Endothelial cell of umbilical vein (primary cell): ENCODE results near the gene SLC46A3. TPM values are rescaled to one million over a fixed set of nuclear protein-coding genes. Genes with fewer than 3 reads are reported as not detected.

ENCODE experiments used
- BruUV-seq: library from RNA; stranded (reverse); fragments of 400-500 nt; replicated peaks from 2 replicates; lab custom pipeline; 2021; lab: Mats Ljungman, UMichigan
- CTCF ChIA-PET: fragments of 300-600, 350-600 bp; sonication (Branson Sonifier 250); formaldehyde crosslinking; loops from one replicate; lab custom pipeline; 2021; ENCODE audit warnings: antibody characterized with exemption, inconsistent platforms; lab: Charles Lee
- POLR2A ChIA-PET: fragments of 300-600, 350-600 bp; sonication (Branson Sonifier 250); formaldehyde crosslinking; loops from one replicate; lab custom pipeline; 2021; ENCODE audit warnings: antibody characterized with exemption, inconsistent platforms; lab: Charles Lee
- DNase-seq: peaks from one replicate; pipeline ENCODE4 v3.0.0-alpha.2; 2011; ENCODE audit warnings: low read depth, low spot score
- FAIRE-seq: peaks from 2 replicates; lab custom pipeline; 2011; peaks lifted over from hg19 to GRCh38; lab: Jason Lieb, UNC
- H2AFZ ChIP-seq: 2 replicates; pipeline ENCODE4 v1.6.0; 2012; ENCODE audit warnings: low read depth, low read length, control low read depth, inconsistent platforms
- H3K27ac ChIP-seq: 2 replicates; pipeline ENCODE4 v1.5.1; 2011; ENCODE audit warnings: low read depth, mild to moderate bottlenecking, control low read depth, low read length, moderate library complexity; ENCODE audit not compliant: insufficient read depth
- H3K27me3 ChIP-seq, 2 experiments: 2 replicates each; pipeline versions ENCODE4 v1.6.0 to v1.6.1; 2011; ENCODE audit warnings: low read length in 2 of 2, mixed read lengths in 1 of 2; ENCODE audit not compliant: control insufficient read depth in 2 of 2, insufficient read depth in 2 of 2
- H3K36me3 ChIP-seq, 2 experiments: 2 replicates in 1 of 2; 3 replicates in 1 of 2; pipeline ENCODE4 v1.5.1; 2011; ENCODE audit warnings: low read length in 2 of 2, mild to moderate bottlenecking in 1 of 2, moderate library complexity in 1 of 2; ENCODE audit not compliant: control insufficient read depth in 2 of 2, insufficient read depth in 2 of 2; ENCODE audit errors: extremely low read depth in 1 of 2
- H3K4me1 ChIP-seq: 3 replicates; pipeline ENCODE4 v1.5.1; 2011; ENCODE audit warnings: mild to moderate bottlenecking, low read length; ENCODE audit not compliant: control insufficient read depth, insufficient read depth; ENCODE audit errors: extremely low read depth
- H3K4me2 ChIP-seq: 2 replicates; pipeline ENCODE4 v1.6.1; 2011; ENCODE audit warnings: low read length, control low read depth, mixed read lengths; ENCODE audit not compliant: insufficient read depth
- H3K4me3 ChIP-seq, 3 experiments: fragments of 200-600 bp in 1 of 3; sonication (generic), shearing (Covaris generic) in 1 of 3; replicated peaks in 1 of 3; 2 replicates each; pipeline ENCODE4 v1.5.1; 2011 to 2016; ENCODE audit warnings: control low read depth in 3 of 3, low read length in 3 of 3, mild to moderate bottlenecking in 2 of 3, inconsistent platforms in 1 of 3, low read depth in 1 of 3, moderate library complexity in 1 of 3; ENCODE audit not compliant: insufficient read depth in 1 of 3
- H3K79me2 ChIP-seq: 2 replicates; pipeline ENCODE4 v1.6.0; 2012; ENCODE audit warnings: low read length, inconsistent platforms; ENCODE audit not compliant: control insufficient read depth, insufficient read depth
- H3K9ac ChIP-seq: replicated peaks from 2 replicates; pipeline ENCODE3; 2011; ENCODE audit warnings: low read length, control low read depth; ENCODE audit not compliant: insufficient read depth; ENCODE audit errors: extremely low read depth
- H3K9me1 ChIP-seq: replicated peaks from 3 replicates; pipeline ENCODE4 v1.6.0; 2011; ENCODE audit warnings: mild to moderate bottlenecking, low read length; ENCODE audit not compliant: control insufficient read depth, insufficient read depth; ENCODE audit errors: extremely low read depth
- H3K9me3 ChIP-seq: replicated peaks from 2 replicates; pipeline ENCODE4 v1.5.1; 2012; ENCODE audit warnings: low read length, inconsistent platforms; ENCODE audit not compliant: control insufficient read depth, insufficient read depth
- H4K20me1 ChIP-seq: replicated peaks from 2 replicates; pipeline ENCODE3; 2011; ENCODE audit warnings: mild to moderate bottlenecking, low read length; ENCODE audit not compliant: control insufficient read depth, insufficient read depth; ENCODE audit errors: extremely low read depth
- EZH2 ChIP-seq: IDR thresholded peaks from 2 replicates; pipeline ENCODE4 v1.6.1; 2012; ENCODE audit warnings: borderline replicate concordance, low read depth, mild to moderate bottlenecking, moderate library complexity, low read length, inconsistent platforms; ENCODE audit not compliant: severe bottlenecking
- FOS ChIP-seq: IDR thresholded peaks from 2 replicates; pipeline ENCODE4 v1.6.1; 2011; ENCODE audit warnings: mild to moderate bottlenecking, low read length, moderate library complexity, borderline replicate concordance; ENCODE audit not compliant: insufficient read depth
- GATA2 ChIP-seq: IDR thresholded peaks from 2 replicates; pipeline ENCODE4 v1.7.0; 2011; ENCODE audit warnings: low read depth, mild to moderate bottlenecking, moderate library complexity, mixed read lengths, low read length; ENCODE audit not compliant: insufficient read length, insufficient read depth
- JUN ChIP-seq: IDR thresholded peaks from 2 replicates; pipeline ENCODE4 v1.6.1; 2011; ENCODE audit warnings: borderline replicate concordance, low read depth; ENCODE audit not compliant: insufficient read length, insufficient read depth
- MYC ChIP-seq: IDR thresholded peaks from one replicate; pipeline ENCODE4 v1.6.1; 2011; ENCODE audit warnings: mild to moderate bottlenecking, low read depth, low read length
- POLR2A ChIP-seq: IDR thresholded peaks from 2 replicates; pipeline ENCODE4 v1.6.1; 2012; ENCODE audit warnings: low read depth, mild to moderate bottlenecking, control low read depth, low read length
- POLR2AphosphoS5 ChIP-seq: IDR thresholded peaks from 2 replicates; pipeline ENCODE4 v1.6.1; 2012; ENCODE audit warnings: low read depth, mild to moderate bottlenecking, control low read depth, low read length, moderate library complexity; ENCODE audit not compliant: insufficient read depth
- dilution Hi-C: fragments of 300-500 bp; cut with MboI; formaldehyde crosslinking; loops from one replicate; pipeline ENCODE4 v1.15.0; 2019; ENCODE audit warnings: low sequenced_read_pairs; ENCODE audit not compliant: extremely low pct_ligation_motif_present
- intact Hi-C: fragments of 100-400 bp; cut with micrococcal nuclease; formaldehyde crosslinking; loops from one replicate; pipeline ENCODE4 v1.10.0; 2022
- polyA plus RNA-seq, 4 experiments: library from polyadenylated mRNA; depleted of rRNA in 3 of 4; stranded (reverse) in 3 of 4; unstranded in 1 of 4; fragments of >200 nt; gene quantifications; 2 replicates each; pipeline versions ENCODE4 v1.2.1 to v1.2.3, GENCODE V29; 2011 to 2012; ENCODE audit warnings: missing spikeins in 1 of 4
- total RNA-seq: library from RNA; stranded (reverse); gene quantifications from 2 replicates; pipeline ENCODE4 v1.2.3, GENCODE V29; 2021
- TF ChIP-seq, protein P1 (sequence below), 2 donors: IDR thresholded peaks; 1 replicate in 1 of 2; 2 replicates in 1 of 2; pipeline ENCODE4 v1.5.1; 2011; ENCODE audit warnings: low read length in 2 of 2, mild to moderate bottlenecking in 2 of 2, moderate library complexity in 2 of 2, control low read depth in 1 of 2, inconsistent platforms in 1 of 2, low read depth in 1 of 2; ENCODE audit not compliant: insufficient read depth in 1 of 2; ENCODE audit errors: extremely low read depth in 1 of 2
- TF ChIP-seq, protein P2 (sequence below): IDR thresholded peaks from 2 replicates; pipeline ENCODE4 v1.6.1; 2011; ENCODE audit not compliant: insufficient read depth, insufficient read length

The SLC46A3 gene
- total and polyA plus RNA-seq, 2 donors (not counting 3 experiments of a cell fraction or from before 2014, with no cell fraction given), result 2.0 to 2.1 TPM

DNA sequence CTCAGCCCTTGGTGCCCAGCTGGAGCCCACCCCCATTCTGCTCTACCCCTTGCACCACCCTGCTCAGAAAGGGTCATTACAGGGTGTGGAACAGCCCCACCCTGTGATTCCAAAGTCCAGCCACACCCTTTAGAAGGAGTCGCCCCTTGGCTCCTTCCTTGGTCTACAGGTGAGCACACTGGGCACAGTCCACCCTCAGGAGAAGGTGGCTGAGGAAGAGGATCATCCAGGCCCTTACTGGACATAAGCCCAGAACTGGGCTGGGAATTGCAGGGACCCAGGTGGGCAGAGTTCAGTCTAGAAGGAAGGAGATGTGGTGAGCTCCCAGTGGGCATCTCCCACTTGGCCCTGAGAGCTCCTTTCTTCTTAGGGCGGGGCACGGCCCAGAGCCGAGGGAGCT, 8.6 kb downstream of the SLC46A3 start:
- no peak for TF ChIP-seq POLR2A
- TF ChIP-seq, protein P1, sequence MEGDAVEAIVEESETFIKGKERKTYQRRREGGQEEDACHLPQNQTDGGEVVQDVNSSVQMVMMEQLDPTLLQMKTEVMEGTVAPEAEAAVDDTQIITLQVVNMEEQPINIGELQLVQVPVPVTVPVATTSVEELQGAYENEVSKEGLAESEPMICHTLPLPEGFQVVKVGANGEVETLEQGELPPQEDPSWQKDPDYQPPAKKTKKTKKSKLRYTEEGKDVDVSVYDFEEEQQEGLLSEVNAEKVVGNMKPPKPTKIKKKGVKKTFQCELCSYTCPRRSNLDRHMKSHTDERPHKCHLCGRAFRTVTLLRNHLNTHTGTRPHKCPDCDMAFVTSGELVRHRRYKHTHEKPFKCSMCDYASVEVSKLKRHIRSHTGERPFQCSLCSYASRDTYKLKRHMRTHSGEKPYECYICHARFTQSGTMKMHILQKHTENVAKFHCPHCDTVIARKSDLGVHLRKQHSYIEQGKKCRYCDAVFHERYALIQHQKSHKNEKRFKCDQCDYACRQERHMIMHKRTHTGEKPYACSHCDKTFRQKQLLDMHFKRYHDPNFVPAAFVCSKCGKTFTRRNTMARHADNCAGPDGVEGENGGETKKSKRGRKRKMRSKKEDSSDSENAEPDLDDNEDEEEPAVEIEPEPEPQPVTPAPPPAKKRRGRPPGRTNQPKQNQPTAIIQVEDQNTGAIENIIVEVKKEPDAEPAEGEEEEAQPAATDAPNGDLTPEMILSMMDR (IDR thresholded peaks at IDR 0.05; ENCODE audit: extremely low read depth in 1 of 2, insufficient read depth in 1 of 2, low read depth in 1 of 2, low read length in 2 of 2), result no peak
- no peak for TF ChIP-seq FOS
- no peak for TF ChIP-seq POLR2AphosphoS5
- TF ChIP-seq MYC, result no peak
- no peak for TF ChIP-seq EZH2
- TF ChIP-seq, protein P2, sequence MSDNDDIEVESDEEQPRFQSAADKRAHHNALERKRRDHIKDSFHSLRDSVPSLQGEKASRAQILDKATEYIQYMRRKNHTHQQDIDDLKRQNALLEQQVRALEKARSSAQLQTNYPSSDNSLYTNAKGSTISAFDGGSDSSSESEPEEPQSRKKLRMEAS, result no peak
- no peak for TF ChIP-seq JUN
- TF ChIP-seq GATA2, result no peak
- intact Hi-C loops (no loop called here), dilution Hi-C loops (no loop called here)
- no TSS peak for BruUV-seq
- ChIA-PET POLR2A (no interaction called here), CTCF (no interaction called here)
- Histone ChIP-seq H3K4me1 (no peaks in the 10 kb centered on the region), H3K4me3 (no peak overlapping the region), H3K9me1 (no peaks in the 10 kb centered on the region), H3K36me3 (no peaks in the 10 kb centered on the region), H3K27ac (no peak overlapping the region), H3K79me2 (no peaks in the 10 kb centered on the region), H3K9ac (no peak overlapping the region), H4K20me1 (no peaks in the 10 kb centered on the region), H3K4me2 (no peak overlapping the region), H3K27me3 (no peaks in the 10 kb centered on the region), H2AFZ (no peak overlapping the region), H3K9me3 (no peaks in the 10 kb centered on the region)
- FAIRE-seq (no peak), DNase-seq (no peak)
